Testis (tissue), 3 donors: ENCODE data around the gene C8G. TPM values are rescaled to one million over a fixed set of nuclear protein-coding genes. Genes with fewer than 3 reads are reported as not detected.
A peak's percentile ranks its signal among the peaks of the same experiment; 100 is the strongest.

Experiments
- DNase-seq: peaks from one replicate; pipeline ENCODE4 v3.0.0-alpha.2; 2019
- H3K27ac ChIP-seq, 2 donors: fragments of 200-600 bp; sonication (generic); one replicate each; pipeline ENCODE4 v1.5.1; 2019
- H3K27me3 ChIP-seq: fragments of 200-600 bp; sonication (generic); one replicate; pipeline ENCODE4 v1.5.1; 2019
- H3K36me3 ChIP-seq: fragments of 200-600 bp; sonication (generic); one replicate; pipeline ENCODE4 v1.5.1; 2017; ENCODE audit warnings: low read depth; ENCODE audit errors: missing control alignments
- H3K4me1 ChIP-seq: fragments of 200-600 bp; sonication (generic); one replicate; pipeline ENCODE4 v1.5.1; 2019
- H3K4me3 ChIP-seq, 2 donors: fragments of 200-600 bp; sonication (generic); one replicate each; pipeline ENCODE4 v1.5.1; 2017 to 2019
- H3K9me3 ChIP-seq: fragments of 200-600 bp; sonication (generic); one replicate; pipeline ENCODE4 v1.5.1; 2017
- CTCF ChIP-seq, 3 experiments: fragments of 450-650 bp in 2 of 3; fragments of 200-600 bp in 1 of 3; sonication (generic) in 1 of 3; IDR thresholded peaks; one replicate each; pipeline ENCODE4 v1.5.1; 2016 to 2019; ENCODE audit warnings: antibody characterized with exemption in 3 of 3, mild to moderate bottlenecking in 2 of 3, moderate library complexity in 1 of 3
- POLR2A ChIP-seq: fragments of 450-650 bp; IDR thresholded peaks from one replicate; pipeline ENCODE4 v1.6.1; 2017; ENCODE audit warnings: antibody characterized with exemption, mild to moderate bottlenecking, moderate library complexity
- WGBS, 2 donors: methylation state at CpG; one replicate each; pipeline ENCODE4 v1.1.5; 2018; 5-methylcytosine and 5-hydroxymethylcytosine counted together
- intact Hi-C: fragments of 100-400 bp; cut with DNase I; formaldehyde crosslinking; loops from one replicate; pipeline ENCODE4 v1.15.1; 2023; ENCODE audit warnings: low total_unique reads
- polyA plus RNA-seq: library from polyadenylated mRNA; stranded (reverse); fragments of 350-450 nt; fragmentation: Illumina TruSeq; extraction: RNeasy Lipid Tissue Mini Kit (QIAGEN cat#74804); gene quantifications from one replicate; pipeline ENCODE4 v1.2.3, GENCODE V29; 2014; ENCODE audit warnings: low read depth, low replicate concordance; ENCODE audit not compliant: insufficient read depth
- total RNA-seq, 2 donors: library from RNA; depleted of rRNA; stranded (reverse); fragments of >200 nt; gene quantifications; one replicate each; pipeline ENCODE4 v1.2.3, GENCODE V29; 2016

Gene C8G
- total and polyA plus RNA-seq, 3 donors from 2014 or later: 4.6 to 4.9 (median 4.6) TPM

GRCh38 chr9:136963751-136964150 lies 18.7 kb downstream of the C8G start:
- no peak for TF ChIP-seq POLR2A
- TF ChIP-seq CTCF (IDR thresholded peaks at IDR 0.05): no peak
- 80 to 82% methylated on average over 2 to 12 of the region's 12 CpGs for WGBS, 2 donors
- intact Hi-C loops: no loop called here
- Histone ChIP-seq H3K36me3 (no peaks in the 10 kb centered on the region), H3K27me3 (no peaks in the 10 kb centered on the region), H3K4me3 (no peak overlapping the region), H3K4me1 (peaks cover 72% of the 10 kb centered on the region), H3K27ac (peak overlapping the region; percentile 81), H3K9me3 (no peaks in the 10 kb centered on the region)
- DNase-seq: no peak

- 64 to 70% methylated on average over 5 to 22 of the region's 22 CpGs for WGBS, 2 donors
- no peaks in the 10 kb centered on the region for H3K9me3 ChIP-seq
- peak overlapping the region; percentile 81 for H3K27ac ChIP-seq
- H3K36me3 ChIP-seq: no peaks in the 10 kb centered on the region
- peaks cover 72% of the 10 kb centered on the region for H3K4me1 ChIP-seq
- no peaks in the 10 kb centered on the region for H3K27me3 ChIP-seq
- intact Hi-C loops: no loop called here
- TF ChIP-seq POLR2A (no peak), CTCF (IDR thresholded peaks at IDR 0.05) (no peak)
- DNase-seq: no peak
- no peak overlapping the region for H3K4me3 ChIP-seq
Observed at GRCh38 chr9:136964171-136964689, 19.2 kb downstream of the C8G start.

- Histone ChIP-seq H3K4me3 (no peak overlapping the region), H3K36me3 (no peaks in the 10 kb centered on the region), H3K27ac (peak overlapping the region; percentile 81), H3K27me3 (no peaks in the 10 kb centered on the region), H3K4me1 (peaks cover 72% of the 10 kb centered on the region), H3K9me3 (no peaks in the 10 kb centered on the region)
- TF ChIP-seq POLR2A (no peak), CTCF (IDR thresholded peaks at IDR 0.05) (no peak)
- DNase-seq: no peak
- WGBS, 2 donors: 75 to 87% methylated on average over 25 to 26 of the region's 26 CpGs
- intact Hi-C loops: no loop called here
Observed at GRCh38 chr9:136964833-136965422, 19.9 kb downstream of the C8G start.

- 29 to 42% methylated on average over 19 to 23 of the region's 23 CpGs for WGBS, 2 donors
- no peak overlapping the region for H3K4me3 ChIP-seq
Observed at GRCh38 chr9:136965771-136966484, 20.9 kb downstream of the C8G start.

More at GRCh38 chr9:136965771-136966484, 20.9 kb downstream of the C8G start:
- no peak for TF ChIP-seq CTCF (IDR thresholded peaks at IDR 0.05)
- TF ChIP-seq POLR2A: no peak
- Histone ChIP-seq H3K9me3 (no peaks in the 10 kb centered on the region), H3K27me3 (no peaks in the 10 kb centered on the region), H3K27ac (peak overlapping the region in 1 of 2 donors; percentile 59), H3K36me3 (no peaks in the 10 kb centered on the region), H3K4me1 (peaks cover 80% of the 10 kb centered on the region)
- DNase-seq: peak; percentile 68
- intact Hi-C loops: no loop called here
